Kidney tubule cell (primary cell): ENCODE data around the gene TRAM1L1.

ENCODE experiments used
- DNase-seq: peaks from one replicate; pipeline ENCODE4 v3.0.0-alpha.2; 2018; ENCODE audit warnings: low spot score

The TRAM1L1 gene

GRCh38 chr4:117084866-117085701 is at the start of gene TRAM1L1:
TRAM1L1 (minus strand) TSS chr4:117085576; CDS start chr4:117085393, 183 bp downstream.
- DNase-seq: peak; percentile 83

GRCh38 chr4:117134386-117134785 is 49.0 kb upstream of the TRAM1L1 start:
- DNase-seq: peak; percentile 97

- DNase-seq: no peak
Observed at GRCh38 chr4:117096886-117097285, 11.5 kb upstream of the TRAM1L1 start.

- DNase-seq: no peak
Observed at GRCh38 chr4:117096462-117096861, 11.1 kb upstream of the TRAM1L1 start.

- DNase-seq: no peak
Observed at GRCh38 chr4:117093571-117093970, 8.2 kb upstream of the TRAM1L1 start.

GRCh38 chr4:117077760-117078159 is 7.6 kb downstream of the TRAM1L1 start:
- no peak for DNase-seq

GRCh38 chr4:117068120-117068519 is 17.3 kb downstream of the TRAM1L1 start:
- DNase-seq: no peak

- DNase-seq: peak; percentile 85
Observed at GRCh38 chr4:117063961-117064696, 21.2 kb downstream of the TRAM1L1 start.

GRCh38 chr4:117042962-117043361 is 42.4 kb downstream of the TRAM1L1 start:
- no peak for DNase-seq
